IMR-90 (cell line): ENCODE measurements around the gene PLXNC1. TPM values are rescaled to one million over a fixed set of nuclear protein-coding genes. Genes with fewer than 3 reads are reported as not detected.

ENCODE experiments used
- ATAC-seq: fragments of 200-7000 bp; cut with Tn5 transposase; 2 replicates; pipeline ENCODE4 v1.9.1; 2020; ENCODE audit warnings: low read depth, mild to moderate bottlenecking, moderate library complexity
- BruUV-seq: library from RNA; stranded (reverse); fragments of 400-500 nt; replicated peaks from 2 replicates; lab custom pipeline; 2021; lab: Mats Ljungman, UMichigan
- CTCF ChIA-PET: fragments of 300-600 bp; formaldehyde crosslinking; extraction: SDS; loops from one replicate; lab custom pipeline; 2021; ENCODE audit warnings: antibody characterized with exemption; lab: Yijun Ruan, JAX
- POLR2A ChIA-PET: fragments of 300-600 bp; sonication (Branson Sonifier 250); formaldehyde crosslinking; loops from one replicate; lab custom pipeline; 2022; ENCODE audit warnings: antibody characterized with exemption; ENCODE audit not compliant: unreplicated experiment; lab: Charles Lee
- DNase-seq: peaks from one replicate; pipeline ENCODE4 v3.0.0; 2013
- H2AFZ ChIP-seq: replicated peaks from 2 replicates; pipeline ENCODE3; 2013; ENCODE audit warnings: low read length, mild to moderate bottlenecking; ENCODE audit not compliant: poor library complexity
- H2AK5ac ChIP-seq: 2 replicates; pipeline ENCODE4 v1.6.1; 2013; ENCODE audit warnings: low read depth, low read length, inconsistent platforms
- H2AK9ac ChIP-seq: replicated peaks from 2 replicates; pipeline ENCODE3; 2013; ENCODE audit warnings: mild to moderate bottlenecking, low read depth, low read length, moderate library complexity; ENCODE audit not compliant: poor library complexity
- H2BK120ac ChIP-seq: 2 replicates; pipeline ENCODE4 v1.6.1; 2013; ENCODE audit warnings: low read depth, low read length, inconsistent platforms
- H2BK15ac ChIP-seq: 3 replicates; pipeline ENCODE4 v1.6.1; 2013; ENCODE audit warnings: low read depth, low read length, inconsistent platforms
- H2BK20ac ChIP-seq: 2 replicates; pipeline ENCODE4 v1.6.1; 2013; ENCODE audit warnings: low read depth, mild to moderate bottlenecking, inconsistent platforms, low read length, moderate library complexity
- H2BK5ac ChIP-seq: 2 replicates; pipeline ENCODE4 v1.6.1; 2013; ENCODE audit warnings: mild to moderate bottlenecking, low read depth, low read length, inconsistent platforms; ENCODE audit not compliant: poor library complexity, severe bottlenecking
- H3K14ac ChIP-seq: replicated peaks from 2 replicates; pipeline ENCODE4 v1.6.1; 2013; ENCODE audit warnings: low read depth, low read length, inconsistent platforms
- H3K18ac ChIP-seq: 2 replicates; pipeline ENCODE4 v1.6.1; 2013; ENCODE audit warnings: low read depth, low read length, control low read depth
- H3K23ac ChIP-seq: 2 replicates; pipeline ENCODE4 v1.6.1; 2013; ENCODE audit warnings: low read depth, low read length, inconsistent platforms
- H3K27ac ChIP-seq: 2 replicates; pipeline ENCODE4 v1.5.1; 2013; ENCODE audit warnings: mild to moderate bottlenecking, control low read depth, low read length; ENCODE audit not compliant: insufficient read depth
- H3K27me3 ChIP-seq: 2 replicates; pipeline ENCODE4 v1.6.1; 2013; ENCODE audit warnings: low read length; ENCODE audit not compliant: control insufficient read depth, insufficient read depth
- H3K36me3 ChIP-seq: 2 replicates; pipeline ENCODE4 v1.6.1; 2013; ENCODE audit warnings: low read length, mixed read lengths; ENCODE audit not compliant: control insufficient read depth, insufficient read depth
- H3K4ac ChIP-seq: 2 replicates; pipeline ENCODE4 v1.6.1; 2013; ENCODE audit warnings: low read depth, low read length, inconsistent platforms
- H3K4me1 ChIP-seq: 2 replicates; pipeline ENCODE4 v1.6.1; 2013; ENCODE audit warnings: low read length, mixed read lengths; ENCODE audit not compliant: control insufficient read depth, insufficient read depth
- H3K4me2 ChIP-seq: 2 replicates; pipeline ENCODE4 v1.6.1; 2013; ENCODE audit warnings: low read depth, mild to moderate bottlenecking, control low read depth, low read length, moderate library complexity
- H3K4me3 ChIP-seq: 2 replicates; pipeline ENCODE4 v1.5.1; 2013; ENCODE audit warnings: low read depth, mild to moderate bottlenecking, control low read depth, low read length, moderate library complexity; ENCODE audit not compliant: insufficient read depth
- H3K56ac ChIP-seq: 2 replicates; pipeline ENCODE4 v1.6.1; 2013; ENCODE audit warnings: low read length, inconsistent platforms; ENCODE audit not compliant: insufficient read depth; ENCODE audit errors: extremely low read depth
- H3K79me1 ChIP-seq, 2 experiments: 2 replicates each; pipeline ENCODE4 v1.6.1; 2013; ENCODE audit warnings: low read length in 2 of 2, inconsistent platforms in 1 of 2, low read depth in 1 of 2
- H3K9ac ChIP-seq: 2 replicates; pipeline ENCODE4 v1.6.1; 2013; ENCODE audit warnings: low read depth, low read length, control low read depth
- H3K9me1 ChIP-seq: 2 replicates; pipeline ENCODE4 v1.6.1; 2013; ENCODE audit warnings: low read length, inconsistent platforms; ENCODE audit not compliant: insufficient read depth
- H3K9me3 ChIP-seq: 2 replicates; pipeline ENCODE4 v1.6.1; 2013; ENCODE audit warnings: low read length; ENCODE audit not compliant: control insufficient read depth, insufficient read depth
- H4K20me1 ChIP-seq: 2 replicates; pipeline ENCODE4 v1.6.1; 2013; ENCODE audit warnings: low read length, inconsistent platforms; ENCODE audit not compliant: insufficient read depth
- H4K5ac ChIP-seq: 2 replicates; pipeline ENCODE4 v1.6.1; 2013; ENCODE audit warnings: mild to moderate bottlenecking, low read depth, low read length, control low read depth
- H4K8ac ChIP-seq, 2 experiments: 2 replicates each; pipeline ENCODE4 v1.6.1; 2013; ENCODE audit warnings: low read depth in 2 of 2, low read length in 2 of 2, control low read depth in 1 of 2, inconsistent platforms in 1 of 2
- H4K91ac ChIP-seq: 2 replicates; pipeline ENCODE4 v1.6.1; 2013; ENCODE audit warnings: low read depth, low read length, inconsistent platforms; ENCODE audit not compliant: insufficient read depth
- BHLHE40 ChIP-seq: fragments of 150-350 bp; IDR thresholded peaks from 2 replicates; pipeline ENCODE4 v1.6.1; 2016; ENCODE audit warnings: mild to moderate bottlenecking, low read depth, low read length
- CEBPB ChIP-seq: IDR thresholded peaks from 2 replicates; pipeline ENCODE4 v1.6.1; 2012; ENCODE audit warnings: low read depth, low read length, improper control_type of control experiment
- CHD1 ChIP-seq: IDR thresholded peaks from 2 replicates; pipeline ENCODE4 v1.6.1; 2012; ENCODE audit warnings: low read depth, low read length, improper control_type of control experiment
- CTCF ChIP-seq: conservative IDR thresholded peaks from 2 replicates; pipeline ENCODE4 v1.5.1; 2012; ENCODE audit warnings: mild to moderate bottlenecking, low read depth, low read length, improper control_type of control experiment
- ELK1 ChIP-seq: fragments of 150-350 bp; IDR thresholded peaks from 2 replicates; pipeline ENCODE4 v1.6.1; 2016; ENCODE audit warnings: low read depth, mild to moderate bottlenecking, low read length, moderate library complexity, borderline replicate concordance
- FOS ChIP-seq: fragments of 150-350 bp; IDR thresholded peaks from 2 replicates; pipeline ENCODE4 v1.6.1; 2016; ENCODE audit warnings: low read depth, low read length
- MAFK ChIP-seq: IDR thresholded peaks from 2 replicates; pipeline ENCODE4 v1.6.1; 2012; ENCODE audit warnings: low read depth, low read length, improper control_type of control experiment
- MAZ ChIP-seq: IDR thresholded peaks from 2 replicates; pipeline ENCODE4 v1.6.1; 2012; ENCODE audit warnings: low read depth, mild to moderate bottlenecking, low read length, improper control_type of control experiment, moderate library complexity, borderline replicate concordance
- MXI1 ChIP-seq: IDR thresholded peaks from 2 replicates; pipeline ENCODE4 v1.6.1; 2012; ENCODE audit warnings: low read depth, mild to moderate bottlenecking, low read length, moderate library complexity, borderline replicate concordance
- NFE2L2 ChIP-seq: fragments of 150-350 bp; IDR thresholded peaks from 2 replicates; pipeline ENCODE4 v1.6.1; 2016; ENCODE audit warnings: low read depth, mild to moderate bottlenecking, low read length
- POLR2A ChIP-seq: IDR thresholded peaks from 2 replicates; pipeline ENCODE4 v1.6.1; 2012; ENCODE audit warnings: mild to moderate bottlenecking, low read depth, low read length
- RAD21 ChIP-seq: IDR thresholded peaks from 2 replicates; pipeline ENCODE4 v1.6.1; 2012; ENCODE audit warnings: low read length, improper control_type of control experiment
- RCOR1 ChIP-seq: IDR thresholded peaks from 2 replicates; pipeline ENCODE4 v1.6.1; 2012; ENCODE audit warnings: mild to moderate bottlenecking, low read length, improper control_type of control experiment; ENCODE audit not compliant: insufficient replicate concordance
- RFX5 ChIP-seq: IDR thresholded peaks from 2 replicates; pipeline ENCODE4 v1.8.0; 2012; ENCODE audit warnings: low read depth, mild to moderate bottlenecking, low read length, moderate library complexity
- SMC3 ChIP-seq: fragments of 150-350 bp; IDR thresholded peaks from 2 replicates; pipeline ENCODE4 v1.6.1; 2016; ENCODE audit warnings: low read depth, mild to moderate bottlenecking, antibody characterized with exemption, low read length, moderate library complexity
- WGBS, 2 experiments: methylation state at CpG; one replicate each; pipeline versions ENCODE4 v1.1.5 to v1.1.7; 2013; ENCODE audit warnings: missing lambda C conversion rate in 2 of 2; ENCODE audit not compliant: insufficient read length in 1 of 2; ENCODE audit errors: extremely low coverage in 2 of 2; 5-methylcytosine and 5-hydroxymethylcytosine counted together
- dilution Hi-C: fragments of 300-500 bp; cut with HindIII; formaldehyde crosslinking; loops from one replicate; pipeline ENCODE4 v1.14.3; 2018; ENCODE audit warnings: low sequenced_read_pairs; ENCODE audit not compliant: unreplicated experiment
- in situ Hi-C: fragments of 300-500 bp; cut with MboI; formaldehyde crosslinking; loops from 3 replicates; pipeline ENCODE4 v1.14.3; 2019; ENCODE audit warnings: low sequenced_read_pairs, inconsistent platforms, mixed read lengths
- intact Hi-C: fragments of 100-400 bp; cut with micrococcal nuclease; formaldehyde crosslinking; loops from 2 replicates; pipeline ENCODE4 v1.10.0; 2022
- polyA plus RNA-seq, 3 experiments: library from polyadenylated mRNA; depleted of rRNA; stranded (reverse); fragments of >200 nt; gene quantifications; 2 replicates each; pipeline ENCODE4 v1.2.3, GENCODE V29; 2012; ENCODE audit warnings: low replicate concordance in 1 of 3
- total RNA-seq: library from RNA; depleted of rRNA; stranded (reverse); fragments of >200 nt; gene quantifications from 2 replicates; pipeline ENCODE4 v1.2.3, GENCODE V29; 2012
- TF ChIP-seq, protein P1 (sequence below): fragments of 150-350 bp; IDR thresholded peaks from 2 replicates; pipeline ENCODE4 v1.6.1; 2017; ENCODE audit warnings: mild to moderate bottlenecking, antibody characterized with exemption, low read length, low read depth

The PLXNC1 gene
- total and polyA plus RNA-seq, 2 of the 4 experiments (the other 2 are of a cell fraction): 1.0 to 1.6 TPM

GRCh38 chr12:94297096-94297699 lies 148.8 kb downstream of the PLXNC1 start:
- Histone ChIP-seq H2AFZ (no peak overlapping the region), H3K4me1 (peaks cover 4% of the 10 kb centered on the region; the same call in 1 of the 2 replicates), H3K23ac (no peak overlapping the region), H2BK5ac (no peak overlapping the region), H3K18ac (no peak overlapping the region), H3K4me2 (no peak overlapping the region), H4K20me1 (no peaks in the 10 kb centered on the region), H3K27me3 (no peaks in the 10 kb centered on the region), H3K4me3 (no peak overlapping the region), H3K14ac (no peak overlapping the region), H4K8ac (no peak overlapping the region), H3K79me1 (no peaks in the 10 kb centered on the region), H2BK15ac (no peak overlapping the region), H4K5ac (no peak overlapping the region), H3K9ac (no peak overlapping the region), H2AK5ac (no peak overlapping the region), H2AK9ac (no peak overlapping the region), H3K36me3 (no peaks in the 10 kb centered on the region), H3K27ac (no peak overlapping the region), H3K9me1 (peaks cover 6% of the 10 kb centered on the region; the same call in 1 of the 2 replicates), H2BK120ac (no peak overlapping the region), H3K56ac (no peak overlapping the region), H4K91ac (no peak overlapping the region), H2BK20ac (no peak overlapping the region), H3K9me3 (no peaks in the 10 kb centered on the region), H3K4ac (no peak overlapping the region)
- no peak for TF ChIP-seq MAZ
- TF ChIP-seq CEBPB: no peak
- TF ChIP-seq NFE2L2: no peak
- TF ChIP-seq RCOR1: no peak
- TF ChIP-seq MAFK: no peak
- no peak for TF ChIP-seq BHLHE40
- TF ChIP-seq, protein P1, sequence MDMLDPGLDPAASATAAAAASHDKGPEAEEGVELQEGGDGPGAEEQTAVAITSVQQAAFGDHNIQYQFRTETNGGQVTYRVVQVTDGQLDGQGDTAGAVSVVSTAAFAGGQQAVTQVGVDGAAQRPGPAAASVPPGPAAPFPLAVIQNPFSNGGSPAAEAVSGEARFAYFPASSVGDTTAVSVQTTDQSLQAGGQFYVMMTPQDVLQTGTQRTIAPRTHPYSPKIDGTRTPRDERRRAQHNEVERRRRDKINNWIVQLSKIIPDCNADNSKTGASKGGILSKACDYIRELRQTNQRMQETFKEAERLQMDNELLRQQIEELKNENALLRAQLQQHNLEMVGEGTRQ: no peak
- TF ChIP-seq RAD21: no peak
- no peak for TF ChIP-seq SMC3
- no peak for TF ChIP-seq POLR2A
- TF ChIP-seq MXI1: no peak
- no peak for TF ChIP-seq CTCF
- no peak for TF ChIP-seq RFX5
- no peak for TF ChIP-seq FOS
- no peak for TF ChIP-seq ELK1
- no peak for TF ChIP-seq CHD1
- ChIA-PET CTCF (no interaction called here), POLR2A (no interaction called here)
- ATAC-seq (no peak), DNase-seq (no peak)
- intact Hi-C loops: no loop called here
- BruUV-seq: no TSS peak
- dilution Hi-C loops: no loop called here
- in situ Hi-C loops: no loop called here
- WGBS, 2 experiments: 90% methylated on average over 2 of the region's 6 CpGs; no CpG with 5 or more reads in 1 of the 2 experiments
